ENCODE data around the gene RSPO1. TPM values are rescaled to one million over a fixed set of nuclear protein-coding genes. Genes with fewer than 3 reads are reported as not detected.

RSPO1 gene
- total and polyA plus RNA-seq, 2 of the 13 experiments (the other 11 are each of a cell fraction or from before 2014, with no cell fraction given), result not detected

DNA sequence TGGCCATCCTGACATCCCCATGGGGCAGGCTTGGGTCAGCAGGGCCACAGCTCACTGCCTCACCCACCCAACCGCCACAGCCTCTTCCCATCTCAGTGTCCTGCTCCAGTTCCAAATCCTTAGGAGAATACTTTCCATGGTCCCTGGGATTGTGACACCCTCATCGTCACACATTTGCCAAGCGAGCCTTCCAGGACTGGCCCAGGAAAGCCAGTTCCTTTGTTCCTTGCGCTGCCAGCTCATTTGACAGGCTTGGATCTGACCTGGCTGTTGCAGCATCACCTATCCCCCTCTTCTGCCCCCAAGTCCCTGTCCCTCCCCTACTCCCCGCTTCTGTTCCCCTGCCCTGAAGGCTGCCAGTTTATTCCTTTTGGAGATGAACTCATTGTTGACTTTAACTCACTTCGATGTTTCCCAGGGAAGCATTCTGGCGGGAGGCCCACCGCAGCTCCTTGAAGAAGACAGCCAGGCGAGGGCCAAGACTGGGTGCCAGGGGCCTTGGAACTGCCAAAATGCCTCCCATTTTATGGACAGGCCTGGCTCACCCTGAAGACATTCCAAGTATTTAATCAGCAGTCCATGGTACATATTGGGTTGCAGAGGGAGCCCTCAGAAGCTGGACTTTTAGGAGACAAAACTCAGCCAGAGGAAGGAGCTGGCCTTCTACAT is 28.8 kb downstream of the RSPO1 start:
- ATAC-seq (no peak), FAIRE-seq (no peak), DNase-seq (ENCODE audit: low spot score) (no peak)
- Histone ChIP-seq H3K79me2 (ENCODE audit: insufficient read depth, low read length) (no peaks in the 10 kb centered on the region), H3K9ac (ENCODE audit: insufficient read depth, low read depth, low read length) (no peak overlapping the region), H3K27ac (ENCODE audit: extremely low read length, insufficient read depth, low read length) (no peak overlapping the region), H3K4me3 (replicated peaks in 1 of 3; ENCODE audit: insufficient read depth in 1 of 3, low read depth in 2 of 3, low read length in 3 of 3) (no peak overlapping the region), H4K20me1 (ENCODE audit: insufficient read depth, low read length) (no peaks in the 10 kb centered on the region), H2AFZ (ENCODE audit: low read length) (no peak overlapping the region), H3K4me2 (ENCODE audit: low read depth, low read length) (no peak overlapping the region), H3K4me1 (ENCODE audit: insufficient read depth, low read length) (peaks cover 7% of the 10 kb centered on the region; the same call in 1 of the 2 replicates), H3K36me3 (replicated peaks in 1 of 2; ENCODE audit: control insufficient read depth in 1 of 2, insufficient read depth in 2 of 2, low read length in 2 of 2) (no peaks in the 10 kb centered on the region), H3K9me3 (ENCODE audit: low read length) (no peaks in the 10 kb centered on the region), H3K27me3 (ENCODE audit: control insufficient read depth in 1 of 2, insufficient read depth in 2 of 2, low read length in 2 of 2) (peaks cover 7 to 69% of the 10 kb centered on the region in 2 experiments; a peak in 4 of 5 replicates)
- POLR2A ChIA-PET, result no interaction called here
- in situ Hi-C loops (cut with HindIII; ENCODE audit: extremely low pct_ligation_motif_present, low pct_unique_long_range_greater_than_20kb), result loop anchor here (5.0 kb wide), 1 partner anchor 71 kb away; no protein-coding TSS in a partner anchor
- no TSS peak for BruUV-seq (replicated peaks)
- no peak for TF ChIP-seq NR2C2 (CRISPR knock-in tag; IDR thresholded peaks at IDR 0.05; ENCODE audit: borderline replicate concordance)
- no peak for TF ChIP-seq PAF1 (CRISPR knock-in tag; IDR thresholded peaks at IDR 0.05)
- TF ChIP-seq ZNF850 (CRISPR knock-in tag; conservative IDR thresholded peaks at IDR 0.05), result no peak
- no peak for TF ChIP-seq MLLT10 (CRISPR knock-in tag; IDR thresholded peaks at IDR 0.05)
- TF ChIP-seq NCOA2 (CRISPR knock-in tag; IDR thresholded peaks at IDR 0.05), result no peak
- no peak for TF ChIP-seq MAFG (CRISPR knock-in tag; IDR thresholded peaks at IDR 0.05)
- TF ChIP-seq NR1H2 (CRISPR knock-in tag; IDR thresholded peaks at IDR 0.05; ENCODE audit: borderline replicate concordance, low read depth), result no peak
- TF ChIP-seq XBP1 (CRISPR knock-in tag; IDR thresholded peaks at IDR 0.05), result no peak
- TF ChIP-seq, protein P1, sequence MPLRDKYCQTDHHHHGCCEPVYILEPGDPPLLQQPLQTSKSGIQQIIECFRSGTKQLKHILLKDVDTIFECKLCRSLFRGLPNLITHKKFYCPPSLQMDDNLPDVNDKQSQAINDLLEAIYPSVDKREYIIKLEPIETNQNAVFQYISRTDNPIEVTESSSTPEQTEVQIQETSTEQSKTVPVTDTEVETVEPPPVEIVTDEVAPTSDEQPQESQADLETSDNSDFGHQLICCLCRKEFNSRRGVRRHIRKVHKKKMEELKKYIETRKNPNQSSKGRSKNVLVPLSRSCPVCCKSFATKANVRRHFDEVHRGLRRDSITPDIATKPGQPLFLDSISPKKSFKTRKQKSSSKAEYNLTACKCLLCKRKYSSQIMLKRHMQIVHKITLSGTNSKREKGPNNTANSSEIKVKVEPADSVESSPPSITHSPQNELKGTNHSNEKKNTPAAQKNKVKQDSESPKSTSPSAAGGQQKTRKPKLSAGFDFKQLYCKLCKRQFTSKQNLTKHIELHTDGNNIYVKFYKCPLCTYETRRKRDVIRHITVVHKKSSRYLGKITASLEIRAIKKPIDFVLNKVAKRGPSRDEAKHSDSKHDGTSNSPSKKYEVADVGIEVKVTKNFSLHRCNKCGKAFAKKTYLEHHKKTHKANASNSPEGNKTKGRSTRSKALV (CRISPR knock-in tag; IDR thresholded peaks at IDR 0.05), result no peak
- TF ChIP-seq, protein P2, sequence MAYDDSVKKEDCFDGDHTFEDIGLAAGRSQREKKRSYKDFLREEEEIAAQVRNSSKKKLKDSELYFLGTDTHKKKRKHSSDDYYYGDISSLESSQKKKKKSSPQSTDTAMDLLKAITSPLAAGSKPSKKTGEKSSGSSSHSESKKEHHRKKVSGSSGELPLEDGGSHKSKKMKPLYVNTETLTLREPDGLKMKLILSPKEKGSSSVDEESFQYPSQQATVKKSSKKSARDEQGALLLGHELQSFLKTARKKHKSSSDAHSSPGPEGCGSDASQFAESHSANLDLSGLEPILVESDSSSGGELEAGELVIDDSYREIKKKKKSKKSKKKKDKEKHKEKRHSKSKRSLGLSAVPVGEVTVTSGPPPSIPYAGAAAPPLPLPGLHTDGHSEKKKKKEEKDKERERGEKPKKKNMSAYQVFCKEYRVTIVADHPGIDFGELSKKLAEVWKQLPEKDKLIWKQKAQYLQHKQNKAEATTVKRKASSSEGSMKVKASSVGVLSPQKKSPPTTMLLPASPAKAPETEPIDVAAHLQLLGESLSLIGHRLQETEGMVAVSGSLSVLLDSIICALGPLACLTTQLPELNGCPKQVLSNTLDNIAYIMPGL (CRISPR knock-in tag; IDR thresholded peaks at IDR 0.05; ENCODE audit: borderline replicate concordance in 1 of 2, low read depth in 1 of 2), result no peak
- TF ChIP-seq, protein P3, sequence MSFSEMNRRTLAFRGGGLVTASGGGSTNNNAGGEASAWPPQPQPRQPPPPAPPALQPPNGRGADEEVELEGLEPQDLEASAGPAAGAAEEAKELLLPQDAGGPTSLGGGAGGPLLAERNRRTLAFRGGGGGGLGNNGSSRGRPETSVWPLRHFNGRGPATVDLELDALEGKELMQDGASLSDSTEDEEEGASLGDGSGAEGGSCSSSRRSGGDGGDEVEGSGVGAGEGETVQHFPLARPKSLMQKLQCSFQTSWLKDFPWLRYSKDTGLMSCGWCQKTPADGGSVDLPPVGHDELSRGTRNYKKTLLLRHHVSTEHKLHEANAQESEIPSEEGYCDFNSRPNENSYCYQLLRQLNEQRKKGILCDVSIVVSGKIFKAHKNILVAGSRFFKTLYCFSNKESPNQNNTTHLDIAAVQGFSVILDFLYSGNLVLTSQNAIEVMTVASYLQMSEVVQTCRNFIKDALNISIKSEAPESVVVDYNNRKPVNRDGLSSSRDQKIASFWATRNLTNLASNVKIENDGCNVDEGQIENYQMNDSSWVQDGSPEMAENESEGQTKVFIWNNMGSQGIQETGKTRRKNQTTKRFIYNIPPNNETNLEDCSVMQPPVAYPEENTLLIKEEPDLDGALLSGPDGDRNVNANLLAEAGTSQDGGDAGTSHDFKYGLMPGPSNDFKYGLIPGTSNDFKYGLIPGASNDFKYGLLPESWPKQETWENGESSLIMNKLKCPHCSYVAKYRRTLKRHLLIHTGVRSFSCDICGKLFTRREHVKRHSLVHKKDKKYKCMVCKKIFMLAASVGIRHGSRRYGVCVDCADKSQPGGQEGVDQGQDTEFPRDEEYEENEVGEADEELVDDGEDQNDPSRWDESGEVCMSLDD (CRISPR knock-in tag; IDR thresholded peaks at IDR 0.05; ENCODE audit: borderline replicate concordance), result no peak
- no peak for TF ChIP-seq GATAD2A (CRISPR knock-in tag; IDR thresholded peaks at IDR 0.05)
- TF ChIP-seq ZNF530 (CRISPR knock-in tag; IDR thresholded peaks at IDR 0.05; ENCODE audit: low read depth), result no peak
- no peak for TF ChIP-seq NRL (CRISPR knock-in tag; IDR thresholded peaks at IDR 0.05; ENCODE audit: borderline replicate concordance)
- TF ChIP-seq FOXA1 (IDR thresholded peaks at IDR 0.05), result no peak
- no peak for TF ChIP-seq FOXA1 (CRISPR knock-in tag; IDR thresholded peaks at IDR 0.05)
- TF ChIP-seq ZNF737 (CRISPR knock-in tag; IDR thresholded peaks at IDR 0.05; ENCODE audit: borderline replicate concordance), result no peak
- 22% methylated on average over 9 of the region's 9 CpGs for WGBS (ENCODE audit: low lambda C conversion rate)
- intact Hi-C loops (cut with micrococcal nuclease; ENCODE audit: unreplicated experiment), result no loop called here
- CTCF ChIA-PET (ENCODE audit: low intra/inter-chr PET ratio, low total read pairs), result interaction anchor here (4.2 kb wide), 1 partner anchor 76 kb away, joined by 56 read pairs; no protein-coding TSS in a partner anchor
